WTC11 (cell line): ENCODE data around the gene NFYB. TPM values are rescaled to one million over a fixed set of nuclear protein-coding genes. Genes with fewer than 3 reads are reported as not detected.
"Not testable (repeated sequence)": the region's sequence is repeated elsewhere in the genome, so short reads cannot be mapped to it uniquely, and the experiment has no call there.

Experiments used
- ATAC-seq: fragments of 200-7000 bp; cut with Tn5 transposase; 2 replicates; pipeline ENCODE4 v1.10.0; 2021; ENCODE audit warnings: mild to moderate bottlenecking, moderate library complexity
- CTCF ChIA-PET: fragments of 300-600 bp; sonication (Branson Sonifier 250); formaldehyde crosslinking; loops from one replicate; lab custom pipeline; 2021; ENCODE audit warnings: antibody characterized with exemption; lab: Charles Lee
- POLR2A ChIA-PET: fragments of 350-600 bp; sonication (Branson Sonifier 250); formaldehyde crosslinking; loops from one replicate; lab custom pipeline; 2021; ENCODE audit warnings: antibody characterized with exemption; lab: Charles Lee
- DNase-seq: peaks from one replicate; pipeline ENCODE4 v3.0.0; 2021; ENCODE audit warnings: low spot score
- H3K27ac Mint-ChIP-seq: 2 replicates; pipeline ENCODE4 v1.8.0; 2021; ENCODE audit warnings: mixed read lengths
- H3K27me3 Mint-ChIP-seq: 2 replicates; pipeline ENCODE4 v1.8.0; 2021; ENCODE audit warnings: low read depth, mild to moderate bottlenecking, moderate library complexity, mixed read lengths
- H3K36me3 Mint-ChIP-seq: 2 replicates; pipeline ENCODE4 v1.8.0; 2021; ENCODE audit warnings: mixed read lengths
- H3K4me1 Mint-ChIP-seq: 2 replicates; pipeline ENCODE4 v1.8.0; 2022; ENCODE audit warnings: mixed read lengths
- H3K4me3 Mint-ChIP-seq: 2 replicates; pipeline ENCODE4 v1.8.0; 2021; ENCODE audit warnings: mild to moderate bottlenecking, moderate library complexity, mixed read lengths
- H3K9me3 Mint-ChIP-seq: 2 replicates; pipeline ENCODE4 v1.8.0; 2021; ENCODE audit warnings: mixed read lengths
- ARID4B ChIP-seq: sonication (generic); formaldehyde crosslinking; IDR thresholded peaks from 2 replicates; pipeline ENCODE4 v1.8.0; 2023; ENCODE audit warnings: missing genetic modification reagents, mild to moderate bottlenecking, borderline replicate concordance
- IRF2 ChIP-seq: sonication (generic); formaldehyde crosslinking; IDR thresholded peaks from 2 replicates; pipeline ENCODE4 v1.8.0; 2022; ENCODE audit warnings: low read depth, missing genetic modification reagents, borderline replicate concordance
- KAT7 ChIP-seq: sonication (generic); formaldehyde crosslinking; IDR thresholded peaks from 2 replicates; pipeline ENCODE4 v1.8.1; 2023; ENCODE audit warnings: missing genetic modification reagents, mild to moderate bottlenecking, borderline replicate concordance
- MAX ChIP-seq: sonication (generic); formaldehyde crosslinking; IDR thresholded peaks from 2 replicates; pipeline ENCODE4 v1.8.0; 2022; ENCODE audit warnings: mild to moderate bottlenecking, missing genetic modification reagents
- NR3C1 ChIP-seq: sonication (generic); formaldehyde crosslinking; conservative IDR thresholded peaks from 2 replicates; pipeline ENCODE4 v1.8.1; 2023; ENCODE audit warnings: low read depth, mild to moderate bottlenecking, missing genetic modification reagents
- PRDM15 ChIP-seq: sonication (generic); formaldehyde crosslinking; IDR thresholded peaks from 2 replicates; pipeline ENCODE4 v1.8.0; 2022; ENCODE audit warnings: missing genetic modification reagents
- PREB ChIP-seq: sonication (generic); formaldehyde crosslinking; IDR thresholded peaks from 2 replicates; pipeline ENCODE4 v1.8.1; 2022; ENCODE audit warnings: mild to moderate bottlenecking, missing genetic modification reagents, moderate library complexity, borderline replicate concordance
- SMAD3 ChIP-seq: sonication (generic); formaldehyde crosslinking; IDR thresholded peaks from 2 replicates; pipeline ENCODE4 v1.8.0; 2022; ENCODE audit warnings: missing genetic modification reagents, mild to moderate bottlenecking, borderline replicate concordance
- ZMAT4 ChIP-seq: fragments of 250-450 bp; sonication (Bioruptor Pico); IDR thresholded peaks from 2 replicates; pipeline ENCODE4 v1.9.0; 2021; ENCODE audit warnings: mild to moderate bottlenecking
- ZNF416 ChIP-seq: fragments of 250-450 bp; sonication (Bioruptor Pico); IDR thresholded peaks from 2 replicates; pipeline ENCODE4 v1.9.0; 2021; ENCODE audit warnings: mild to moderate bottlenecking, inconsistent platforms
- total RNA-seq: library from RNA; stranded (reverse); gene quantifications from 3 replicates; pipeline ENCODE4 v1.2.3, GENCODE V29; 2021

The NFYB gene
- total RNA-seq, 1 experiment from 2014 or later: 33.0 TPM

GRCh38 chr12:104177336-104177662 lies 39.3 kb upstream of the NFYB start (continued):
- TF ChIP-seq ARID4B (CRISPR knock-in tag) (no peak), MAX (CRISPR knock-in tag) (no peak), ZNF416 (CRISPR knock-in tag) (no peak), SMAD3 (CRISPR knock-in tag) (no peak), IRF2 (no peak), NR3C1 (CRISPR knock-in tag) (no peak)

- Mint-ChIP-seq H3K9me3 (no peaks in the 10 kb centered on the region), H3K4me1 (0 out of 2 replicates have a peak, but pooled peaks cover 3% of the 10 kb centered on the region), H3K27me3 (no peaks in the 10 kb centered on the region), H3K36me3 (no peaks in the 10 kb centered on the region), H3K4me3 (no peak overlapping the region), H3K27ac (no peak overlapping the region)
- POLR2A ChIA-PET: interaction anchor here (0.6 kb wide), 1 partner anchor 12 kb away, joined by 3 read pairs; no protein-coding TSS in a partner anchor
- TF ChIP-seq PREB (CRISPR knock-in tag) (no peak), PRDM15 (CRISPR knock-in tag) (no peak), KAT7 (CRISPR knock-in tag) (no peak), ZMAT4 (CRISPR knock-in tag) (no peak)
- DNase-seq (no peak), ATAC-seq (no peak)
- CTCF ChIA-PET: interaction anchor here (0.5 kb wide), 1 partner anchor 792 kb away, joined by 4 read pairs; no protein-coding TSS in a partner anchor
Observed at GRCh38 chr12:104175726-104176247, 37.8 kb upstream of the NFYB start.

GRCh38 chr12:104173804-104174203 lies 35.8 kb upstream of the NFYB start:
- H3K4me1 Mint-ChIP-seq, ATAC-seq, H3K4me3 Mint-ChIP-seq, H3K36me3 Mint-ChIP-seq, H3K27me3 Mint-ChIP-seq, H3K9me3 Mint-ChIP-seq, H3K27ac Mint-ChIP-seq, DNase-seq, CTCF ChIA-PET, POLR2A ChIA-PET: not testable (repeated sequence)
